ENCODE data around the gene PDZRN4.
"Not testable (repeated sequence)": the region's sequence is repeated elsewhere in the genome, so short reads cannot be mapped to it uniquely, and the experiment has no call there.

Gene PDZRN4

DNA sequence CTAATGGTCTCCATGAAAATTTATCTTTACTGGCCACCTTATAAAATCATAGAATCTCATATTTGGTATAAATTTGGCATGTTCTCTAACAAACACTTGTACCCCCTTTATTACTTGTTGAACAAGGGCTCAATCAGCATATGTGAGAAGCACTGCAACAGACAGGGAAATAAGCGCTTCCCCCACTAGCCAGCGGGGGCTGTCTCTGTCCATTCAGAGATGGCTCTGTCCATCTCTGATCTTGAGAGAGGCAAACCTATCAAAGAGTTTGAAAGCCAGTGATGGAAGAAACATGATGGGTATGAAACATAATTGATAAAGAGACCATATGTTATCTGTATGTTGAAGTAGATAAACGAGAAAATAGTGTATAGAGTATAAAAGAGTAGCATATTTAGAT lies 326.8 kb downstream of the PDZRN4 start:
- DNase-seq, result peak; percentile 29

DNA sequence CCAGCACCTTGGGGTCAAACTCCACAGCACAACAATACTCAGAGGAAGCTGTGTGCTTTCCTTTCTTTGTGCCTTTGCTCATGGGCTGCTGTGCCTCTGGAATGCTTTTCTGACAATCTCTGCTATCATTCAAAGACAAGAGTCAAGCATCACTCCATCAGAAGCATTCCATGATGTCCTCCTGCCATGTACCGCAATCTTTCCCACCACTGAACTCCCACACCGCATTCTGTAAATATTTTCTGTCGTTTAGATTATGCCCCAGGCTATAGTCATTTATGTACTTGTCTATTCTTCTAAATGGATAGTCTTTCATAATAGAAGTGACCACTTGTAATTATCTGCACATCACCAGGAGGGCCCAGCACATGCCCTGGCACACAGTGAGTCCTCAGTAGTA lies 327.8 kb downstream of the PDZRN4 start:
- DNase-seq, result peak; percentile 76

DNA sequence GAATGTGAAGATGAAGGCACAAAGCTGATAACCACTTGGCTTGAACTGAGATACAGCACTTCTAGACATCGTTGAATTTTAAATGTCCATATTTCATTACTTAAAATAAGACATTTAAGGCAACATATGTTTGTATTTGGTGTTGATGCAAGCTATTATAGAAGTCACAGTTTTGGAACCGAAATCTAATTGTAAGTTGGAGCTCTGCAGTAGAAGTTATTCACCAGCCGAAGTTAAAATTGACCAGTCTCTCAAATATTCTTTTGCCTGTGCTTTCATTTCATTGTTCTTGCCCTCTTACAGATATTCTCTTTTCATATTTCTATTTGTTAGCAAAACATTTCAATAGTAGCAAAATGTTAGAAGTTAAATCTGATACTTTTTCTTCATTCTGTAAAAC lies 332.7 kb downstream of the PDZRN4 start:
- DNase-seq, result no peak

DNA sequence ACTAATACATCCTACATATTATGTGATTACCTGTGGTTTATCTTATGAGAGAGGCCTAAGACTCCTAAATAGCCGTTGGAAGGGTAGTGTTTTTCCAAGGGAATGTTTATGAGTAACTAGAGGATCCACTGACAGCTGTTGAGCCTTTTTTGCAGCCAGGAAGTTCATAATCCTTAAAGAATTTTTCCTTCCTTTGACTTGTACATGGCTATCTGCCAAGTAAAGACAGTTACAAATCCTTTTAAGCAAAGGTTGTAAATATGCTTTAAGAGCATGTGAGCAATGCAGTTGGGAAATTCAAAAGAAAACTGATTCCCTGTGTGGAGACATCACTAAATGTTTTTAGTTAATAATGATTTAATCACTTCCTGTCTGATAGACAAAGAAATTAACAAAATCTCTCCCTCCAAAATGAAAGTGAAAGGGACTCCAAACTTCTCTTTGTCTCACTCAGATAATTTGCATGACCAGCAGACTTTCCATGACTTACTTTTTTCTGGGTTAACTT lies 333.8 kb downstream of the PDZRN4 start:
- no peak for DNase-seq

DNA sequence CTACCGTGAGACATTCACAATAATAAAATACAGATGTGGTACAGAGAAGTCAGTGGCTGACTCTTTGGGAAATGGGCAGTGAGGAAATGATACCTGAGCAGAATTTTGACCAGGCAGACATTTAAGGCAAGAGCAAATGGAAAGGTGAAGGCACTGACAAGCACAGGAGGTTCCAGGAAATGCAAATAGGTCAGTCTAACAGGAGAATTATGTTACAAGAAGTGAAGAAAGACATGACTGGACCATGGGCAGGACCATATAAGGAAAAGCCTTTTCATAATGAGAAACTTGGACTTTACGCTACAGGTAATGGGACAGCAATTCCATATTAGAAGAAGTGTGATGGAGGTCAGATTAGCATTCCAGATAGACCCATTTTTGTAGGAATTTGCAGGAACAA lies 338.9 kb downstream of the PDZRN4 start:
- DNase-seq, result no peak

DNA sequence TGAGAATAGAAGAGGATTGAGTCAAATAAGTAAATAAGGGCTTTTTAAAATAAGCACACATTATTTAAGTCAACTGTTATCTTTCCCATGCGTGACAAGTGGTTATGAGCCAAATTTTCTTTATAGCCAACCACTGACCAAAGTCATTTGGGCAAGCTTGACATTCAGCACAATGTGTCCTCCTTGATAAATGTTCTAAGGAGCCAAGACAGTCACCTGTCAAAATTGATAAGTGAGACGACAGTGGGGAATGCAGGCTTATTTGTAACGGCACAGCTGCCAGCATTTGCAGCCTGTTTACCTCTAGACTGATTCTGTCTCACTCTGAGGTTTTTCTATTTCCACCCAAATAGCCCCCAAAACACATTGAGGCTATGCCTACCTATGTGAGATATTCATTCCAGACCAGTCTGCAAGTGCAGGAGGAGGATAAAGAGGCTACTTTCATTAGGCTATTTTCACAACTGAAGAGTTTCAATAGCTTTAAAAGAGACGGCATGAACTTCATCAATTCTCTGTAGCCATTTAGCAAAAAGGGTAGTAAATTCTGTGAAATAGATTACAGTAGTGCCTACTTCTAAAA lies 339.5 kb downstream of the PDZRN4 start:
- no peak for DNase-seq

DNA sequence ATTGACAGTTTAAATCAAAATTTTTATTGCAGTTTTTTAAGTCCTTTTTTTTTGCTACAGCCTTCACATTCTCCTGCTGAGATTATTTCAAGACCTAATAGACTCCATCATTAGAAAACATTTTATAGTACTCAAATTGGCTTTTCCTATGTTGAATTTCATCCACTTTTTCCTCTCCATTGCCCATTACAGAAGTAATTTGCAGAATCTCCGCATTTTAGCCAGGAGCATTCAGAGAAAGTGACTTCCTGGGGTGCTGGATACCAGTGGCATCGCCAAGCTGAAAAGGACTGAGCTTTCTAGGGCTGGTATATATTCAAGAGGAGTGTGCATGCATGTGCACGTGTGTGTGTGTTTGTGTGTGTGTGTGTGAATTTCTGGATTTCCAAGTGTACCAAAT lies 340.8 kb downstream of the PDZRN4 start:
- DNase-seq, result no peak

DNA sequence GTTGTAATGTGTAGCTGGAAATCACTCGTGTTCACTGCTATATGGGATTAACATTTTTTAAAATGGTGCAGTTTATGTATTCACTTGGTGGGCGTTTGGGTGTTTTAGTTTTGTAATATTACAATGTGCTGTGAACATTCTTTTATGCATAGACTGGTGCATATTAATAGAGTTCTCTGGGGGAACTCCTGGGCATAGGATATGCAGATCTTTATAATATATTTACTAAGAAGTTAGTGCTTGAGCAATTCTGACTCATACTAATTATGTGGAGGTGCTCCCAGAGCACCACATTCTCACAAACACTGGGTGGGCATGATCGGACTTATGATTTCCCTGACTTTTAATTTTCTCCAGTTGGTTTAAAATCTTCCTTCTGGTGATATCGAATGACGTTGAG lies 342.3 kb downstream of the PDZRN4 start:
- no peak for DNase-seq

DNA sequence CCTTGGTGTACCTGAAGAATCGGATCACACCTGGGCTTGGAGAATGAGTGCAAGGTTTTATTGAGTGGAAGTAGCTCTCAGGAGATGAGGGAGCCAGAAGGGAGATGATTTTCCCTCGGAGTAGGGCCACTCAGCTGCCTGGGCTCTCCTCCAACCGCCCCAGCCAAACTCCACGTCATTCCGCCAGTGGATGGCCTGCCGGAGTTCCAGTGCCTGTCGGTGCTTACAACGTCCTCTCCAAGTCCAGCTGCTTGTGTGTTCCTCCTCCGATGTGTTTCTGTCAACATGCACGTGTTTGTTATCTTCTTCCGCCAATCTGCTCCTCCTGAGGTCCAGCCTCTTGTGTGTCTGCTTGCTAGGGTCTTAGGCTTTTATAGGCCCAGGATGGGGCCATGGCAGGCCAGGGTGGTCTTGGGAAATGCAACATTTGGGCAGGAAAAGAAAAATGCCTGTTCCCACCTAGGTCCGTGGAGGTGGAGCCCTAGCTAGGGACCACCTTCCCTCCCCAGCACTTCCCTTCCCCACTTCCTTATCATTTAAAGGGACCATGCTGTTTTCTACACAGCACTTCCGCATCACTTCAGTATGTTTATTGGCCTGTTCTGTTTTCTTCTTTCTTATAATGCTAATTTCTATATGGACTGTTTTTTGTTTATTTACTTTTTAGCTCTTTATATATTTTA lies 343.2 kb downstream of the PDZRN4 start:
- no peak for DNase-seq

DNA sequence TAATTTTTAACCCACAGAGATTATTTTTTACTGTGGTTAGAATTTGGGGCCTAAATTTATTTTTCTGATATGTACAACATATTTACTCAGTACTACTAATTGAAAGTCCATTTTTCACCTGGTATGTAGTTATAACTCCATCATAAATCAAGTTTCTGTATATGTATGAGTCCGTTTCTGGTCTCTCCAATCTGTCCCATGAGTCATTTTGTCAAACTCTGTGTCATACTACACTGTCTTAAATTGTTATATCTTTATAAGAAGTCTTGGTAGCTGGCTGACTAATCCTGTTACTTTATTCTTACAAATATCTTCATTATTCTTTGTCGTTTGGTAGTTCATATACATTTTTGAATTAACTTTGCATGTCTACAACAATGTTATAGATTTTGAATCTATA lies 344.0 kb downstream of the PDZRN4 start:
- no peak for DNase-seq

DNA sequence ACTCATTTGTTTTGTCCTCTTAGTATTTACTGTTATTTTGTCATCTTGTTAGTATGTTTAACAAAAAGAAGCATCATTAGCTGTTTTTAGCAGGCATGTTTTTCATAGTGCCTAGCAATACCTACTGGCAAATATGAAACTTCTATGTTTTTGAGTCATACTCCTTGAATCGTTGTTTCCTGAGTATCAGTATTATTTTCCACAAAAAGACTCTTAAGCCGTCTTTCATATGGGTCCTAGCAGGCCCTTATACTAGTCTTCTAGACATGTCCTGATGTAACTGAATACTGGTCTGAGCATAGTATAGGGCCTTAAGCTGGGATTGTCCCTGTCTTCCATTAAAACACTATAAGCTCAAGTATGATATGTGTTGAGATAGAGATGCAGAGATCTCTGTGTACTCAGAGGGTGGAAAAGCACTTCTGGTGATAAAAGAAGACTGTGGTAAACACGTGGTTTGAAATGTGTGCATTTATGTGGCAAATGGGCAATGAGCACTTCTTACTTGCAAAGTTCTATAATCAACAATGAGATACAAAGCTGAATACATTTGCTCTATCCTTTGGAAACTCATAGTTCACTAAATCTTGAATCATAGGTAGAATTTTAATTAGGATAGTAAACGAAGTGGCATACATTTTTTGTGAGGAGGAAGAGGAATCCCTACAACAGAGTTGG lies 348.8 kb downstream of the PDZRN4 start:
- no peak for DNase-seq

DNA sequence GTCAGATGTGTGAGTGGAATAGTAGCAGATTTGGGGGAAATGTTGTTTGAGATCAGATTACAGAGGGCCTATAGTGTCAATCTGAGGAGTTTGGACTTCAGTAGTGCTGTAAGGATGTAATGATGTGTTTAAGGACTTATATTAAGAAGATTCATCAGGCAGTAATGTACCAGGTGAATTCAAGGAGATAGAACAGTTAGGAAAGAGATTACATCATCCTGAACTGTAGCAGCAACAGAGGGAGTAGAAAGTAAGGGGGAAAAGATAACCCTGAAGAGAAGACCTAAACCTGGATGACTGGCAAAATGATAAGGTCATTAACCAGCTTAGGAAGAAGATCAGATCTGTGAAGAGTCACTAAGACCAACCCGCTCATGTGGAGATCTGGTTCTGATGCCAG lies 349.4 kb downstream of the PDZRN4 start:
- no peak for DNase-seq

DNA sequence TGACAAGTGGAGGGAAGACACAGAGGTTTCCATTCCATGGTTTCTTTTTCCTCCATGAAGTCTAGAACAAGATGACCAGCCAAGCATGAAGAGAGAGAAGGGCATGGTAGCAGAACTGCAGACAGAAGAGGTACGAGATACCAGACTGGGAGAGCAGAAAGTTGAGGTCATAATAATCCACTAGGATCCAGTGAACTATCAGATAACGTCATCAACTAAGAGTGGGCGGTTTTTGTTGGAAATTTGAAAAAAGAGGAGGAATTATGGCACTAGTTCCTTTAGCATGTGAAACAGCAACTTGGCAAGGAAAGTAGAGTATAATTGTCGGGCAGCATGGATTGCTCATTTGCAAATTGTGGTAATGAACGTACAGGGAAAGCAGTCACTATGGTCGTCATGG lies 357.6 kb downstream of the PDZRN4 start:
- DNase-seq, result no peak

DNA sequence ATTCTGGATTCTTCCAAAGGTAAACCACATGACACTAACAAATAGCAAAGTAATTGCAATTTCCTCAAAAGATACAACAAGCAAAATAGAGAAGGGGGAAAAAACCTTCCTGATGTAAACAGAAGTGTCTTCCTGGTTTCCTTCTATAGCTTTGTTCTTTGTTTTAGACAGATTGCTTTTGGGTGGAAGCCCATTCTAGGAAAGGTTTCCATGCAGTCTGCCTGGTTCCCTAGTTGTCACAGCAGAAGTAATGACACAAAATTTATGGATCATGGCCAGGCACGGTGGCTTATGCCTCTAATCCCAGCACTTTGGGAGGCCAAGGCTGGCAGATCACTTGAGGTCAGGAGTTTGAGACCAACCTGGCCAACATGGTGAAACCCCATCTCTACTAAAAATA lies 359.0 kb downstream of the PDZRN4 start:
- not testable (repeated sequence) for DNase-seq

DNA sequence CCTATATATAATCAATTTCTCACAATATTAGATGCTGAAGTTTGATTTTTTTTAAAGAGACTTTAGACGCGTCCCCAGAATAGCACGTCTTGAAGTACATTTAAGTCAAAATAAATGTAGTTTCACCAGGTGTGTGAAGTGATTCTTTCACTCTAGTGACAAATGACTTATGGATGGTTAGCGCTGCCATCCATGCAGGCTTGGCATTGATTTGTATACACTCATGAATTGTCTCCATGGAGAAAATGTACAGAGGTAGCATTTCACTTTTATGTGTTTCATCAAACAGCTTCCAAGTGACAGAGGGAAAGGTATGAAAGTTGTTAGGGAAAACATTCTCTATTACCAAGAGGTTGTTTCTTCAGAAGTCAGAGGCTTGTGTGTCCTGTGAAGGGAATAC lies 360.8 kb downstream of the PDZRN4 start:
- DNase-seq, result no peak

DNA sequence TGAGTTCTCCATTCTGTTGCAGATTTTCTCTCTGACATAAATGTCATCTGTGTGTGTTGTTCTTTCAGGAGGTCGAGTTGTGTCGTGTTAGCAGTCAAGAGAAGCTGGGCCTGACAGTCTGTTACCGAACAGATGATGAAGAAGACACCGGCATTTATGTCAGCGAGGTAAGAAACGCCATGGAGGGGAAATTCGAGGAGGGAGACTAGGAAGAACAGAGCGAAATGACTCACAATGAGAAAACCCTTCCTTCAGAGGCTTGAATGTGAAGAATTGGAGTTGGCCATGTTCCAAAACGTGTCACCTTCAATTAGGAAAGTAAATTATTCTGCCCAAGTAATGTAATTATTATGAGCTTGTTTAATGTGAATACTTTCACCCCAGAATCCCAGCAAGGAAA lies 364.5 kb downstream of the PDZRN4 start:
- peak; percentile 67 for DNase-seq

DNA sequence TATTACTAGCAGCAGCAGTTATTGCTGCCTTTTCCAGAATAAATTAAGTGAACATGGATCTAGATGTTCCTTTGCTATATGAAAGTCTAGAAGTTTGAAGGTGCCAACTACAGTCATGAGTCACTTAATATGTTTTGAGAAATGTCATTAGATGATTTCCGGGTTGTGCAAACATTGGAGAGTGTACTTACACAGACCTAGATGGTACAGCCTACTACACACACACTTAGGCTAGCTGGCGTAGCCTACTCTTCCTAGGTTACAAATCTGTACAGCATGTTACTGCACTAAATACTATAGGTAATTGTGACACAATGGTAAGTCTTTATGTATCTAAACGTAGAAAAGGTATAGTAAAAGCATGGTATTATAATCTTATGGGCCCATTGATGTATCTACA lies 368.1 kb downstream of the PDZRN4 start:
- no peak for DNase-seq

DNA sequence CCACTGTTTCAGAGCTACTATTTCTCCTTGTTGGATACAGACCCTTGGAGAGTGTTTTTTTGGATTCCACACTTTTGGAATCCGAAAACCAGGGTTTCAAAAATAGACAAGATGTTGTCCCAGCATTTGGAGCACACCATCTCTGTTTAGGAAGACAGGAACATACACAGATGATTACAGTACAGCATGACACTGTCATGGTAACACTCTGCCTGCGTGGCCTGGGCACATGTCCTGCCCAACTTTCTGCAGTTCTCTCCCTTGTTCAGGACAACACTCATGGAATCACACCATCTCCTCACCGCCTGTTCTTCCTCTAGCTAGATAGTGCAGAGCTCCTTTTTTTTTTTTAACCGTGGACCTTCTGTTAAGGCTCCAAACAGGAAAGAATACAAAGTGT lies 369.2 kb downstream of the PDZRN4 start:
- no peak for DNase-seq

DNA sequence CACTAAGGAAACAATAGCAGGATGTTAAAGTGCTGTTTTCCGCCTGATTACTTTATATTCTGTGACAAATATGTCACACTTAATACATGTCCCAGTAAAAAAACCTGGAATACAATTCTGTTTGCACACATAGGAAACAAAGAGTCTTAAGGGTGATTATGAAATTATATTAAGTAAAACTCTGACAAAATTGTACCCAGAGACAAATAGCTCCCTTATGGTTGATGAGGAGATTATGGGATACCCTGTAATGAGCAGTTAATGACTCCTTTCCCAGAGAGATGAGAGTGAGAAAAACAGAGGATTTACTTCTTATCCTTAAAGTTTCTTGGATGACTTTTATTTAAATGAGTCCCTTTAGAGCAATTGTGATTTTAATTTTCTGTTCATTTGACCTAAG lies 370.6 kb downstream of the PDZRN4 start:
- DNase-seq, result no peak

DNA sequence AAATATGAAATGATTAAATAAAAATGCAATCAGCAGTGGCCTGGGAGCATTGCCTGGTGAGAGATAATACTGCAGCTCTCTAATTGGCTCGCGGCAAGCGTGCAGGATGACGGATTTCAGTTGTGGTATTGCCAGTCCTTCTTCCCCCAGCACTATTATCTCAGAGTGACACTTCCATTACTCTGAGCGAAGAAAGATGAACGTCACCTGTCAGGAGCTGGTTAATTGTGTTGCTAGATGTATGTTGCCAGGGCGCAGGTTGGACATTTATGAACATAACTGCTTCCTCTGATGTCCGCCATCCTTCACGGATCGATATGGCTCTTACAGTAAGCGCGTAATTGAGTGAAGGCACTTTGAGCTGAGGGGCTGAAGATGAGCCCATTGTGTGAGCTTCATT lies 374.9 kb downstream of the PDZRN4 start:
- DNase-seq, result peak; percentile 54

DNA sequence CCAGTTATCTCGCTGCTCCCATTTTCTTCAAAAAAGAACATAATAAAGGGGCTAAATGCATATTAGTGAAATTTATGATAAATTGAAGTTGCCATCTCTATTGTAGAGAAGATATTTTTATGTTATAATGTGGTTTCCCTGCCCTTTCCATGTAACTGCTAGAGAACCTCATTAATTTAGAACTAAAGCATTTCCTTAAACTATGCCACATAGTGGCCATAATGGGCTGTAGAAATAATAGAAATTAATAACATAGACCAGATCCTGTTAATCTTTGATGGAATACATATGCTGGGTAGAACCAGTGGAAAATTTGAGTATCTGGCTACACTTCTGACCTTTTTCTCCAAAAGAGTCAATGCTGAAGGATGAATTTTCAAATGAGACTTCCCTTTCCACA lies 376.7 kb downstream of the PDZRN4 start:
- DNase-seq, result no peak

DNA sequence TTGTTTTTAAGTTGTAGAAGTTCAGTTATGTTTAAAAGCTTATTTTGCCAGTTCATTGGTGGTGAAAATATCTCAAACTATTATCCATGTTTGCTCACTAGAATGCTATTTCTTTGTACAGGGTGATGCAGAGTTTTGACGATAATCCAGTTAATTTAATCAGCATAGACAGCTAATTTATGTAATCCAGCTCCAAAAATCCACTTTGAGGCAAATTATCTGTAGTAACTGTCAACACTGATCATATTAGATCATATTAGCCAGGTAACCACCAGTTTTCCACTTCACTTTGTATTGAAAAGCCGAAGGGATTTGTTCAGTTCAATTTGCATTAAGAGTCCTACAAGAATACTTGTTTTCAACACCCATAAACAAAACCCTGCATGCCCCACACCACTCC lies 378.6 kb downstream of the PDZRN4 start:
- no peak for DNase-seq

DNA sequence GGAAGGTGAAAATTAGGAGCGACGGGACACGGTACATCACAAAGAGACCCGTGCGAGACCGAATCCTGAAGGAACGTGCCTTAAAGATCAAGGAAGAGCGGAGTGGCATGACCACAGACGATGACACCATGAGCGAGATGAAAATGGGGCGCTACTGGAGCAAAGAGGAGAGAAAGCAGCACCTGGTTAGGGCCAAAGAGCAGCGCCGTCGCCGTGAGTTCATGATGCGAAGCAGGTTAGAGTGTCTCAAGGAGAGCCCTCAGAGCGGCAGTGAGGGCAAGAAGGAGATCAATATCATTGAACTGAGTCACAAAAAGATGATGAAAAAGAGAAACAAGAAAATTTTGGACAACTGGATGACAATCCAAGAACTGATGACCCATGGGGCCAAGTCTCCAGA lies 385.3 kb downstream of the PDZRN4 start:
- DNase-seq, result no peak

DNA sequence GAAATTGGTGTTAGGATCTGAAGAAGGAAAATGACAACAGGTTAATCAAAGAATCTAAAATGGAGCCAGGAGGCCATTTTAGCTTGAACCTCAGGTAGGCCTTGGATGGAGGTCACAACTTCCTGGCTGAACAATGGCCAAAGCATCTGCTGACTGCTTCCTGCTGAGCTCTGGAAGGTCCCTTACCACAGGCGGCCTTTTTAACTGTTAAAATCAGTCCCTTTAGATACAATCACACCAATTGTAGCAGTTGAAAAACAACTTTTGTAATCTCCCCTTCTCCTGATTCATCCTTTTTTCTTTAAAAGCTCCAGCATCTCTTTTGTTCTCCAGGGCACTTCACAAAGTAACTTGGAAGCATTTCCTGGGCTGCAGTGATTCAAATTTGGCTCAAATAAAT lies 388.8 kb downstream of the PDZRN4 start:
- DNase-seq, result no peak

DNA sequence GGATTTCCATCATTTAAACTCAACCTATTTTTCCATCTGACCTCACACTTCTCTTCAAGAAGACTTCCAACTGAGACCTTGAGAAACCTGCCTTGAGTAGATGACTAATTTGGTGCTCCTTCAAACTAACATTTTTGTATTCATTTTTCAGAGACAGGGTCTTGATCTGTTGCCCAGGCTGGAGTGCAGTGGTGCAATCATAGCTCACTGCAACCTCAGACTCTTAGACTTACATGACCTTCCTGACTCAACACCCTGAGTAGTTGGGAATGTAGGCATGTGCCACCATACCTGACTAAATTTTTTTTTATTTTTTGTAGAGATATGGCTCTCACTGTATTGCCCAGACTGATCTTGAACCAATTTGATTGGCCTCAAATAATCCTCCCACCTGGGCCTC lies 389.9 kb downstream of the PDZRN4 start:
- no peak for DNase-seq
